ENCODE data around the gene STARD9.
"Not testable (repeated sequence)": the region's sequence is repeated elsewhere in the genome, so short reads cannot be mapped to it uniquely, and the experiment has no call there.

STARD9 gene

DNA sequence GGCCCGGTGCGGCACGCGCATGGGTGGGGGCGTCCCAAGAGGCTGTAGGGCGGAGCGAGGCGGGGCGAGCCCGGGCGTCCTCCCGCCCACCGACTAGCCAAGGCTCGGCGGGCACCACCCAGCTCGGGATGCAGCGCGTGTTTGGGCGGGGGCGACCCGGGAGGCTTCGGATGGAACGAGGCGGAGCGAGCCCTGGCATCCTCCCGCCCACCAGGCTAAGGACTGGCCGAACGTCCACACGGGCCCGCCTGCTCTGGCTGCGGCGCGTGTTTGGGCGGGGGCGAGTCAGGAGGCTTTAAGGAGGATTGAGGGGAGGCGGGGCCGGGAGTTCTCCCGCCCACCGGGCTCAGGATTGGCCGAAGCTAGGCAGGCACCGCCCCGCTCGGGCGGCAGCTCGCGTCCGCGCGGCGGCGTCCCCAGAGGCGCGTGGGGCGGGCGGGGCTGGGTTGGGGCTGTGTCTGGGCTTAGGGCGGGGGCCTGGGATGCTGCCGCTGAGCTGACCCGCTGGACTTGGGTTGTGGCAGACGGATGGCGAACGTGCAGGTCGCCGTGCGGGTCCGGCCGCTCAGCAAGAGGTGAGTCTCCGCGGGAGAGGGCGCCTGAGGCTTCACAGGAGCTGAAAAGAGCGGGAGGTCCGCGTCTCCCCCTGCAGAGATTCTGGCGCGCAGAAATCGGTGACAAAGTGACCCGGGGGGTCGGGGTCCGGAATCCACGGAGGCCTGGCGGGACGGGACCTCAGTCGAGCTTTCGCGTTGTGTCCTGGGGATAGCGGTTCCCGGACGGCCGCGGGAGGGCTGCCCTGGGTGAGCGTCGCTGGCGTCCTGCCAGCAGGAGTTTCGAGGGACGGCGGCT lies at the start of gene STARD9:
TSS of gene STARD9 (plus strand) at position 419 of the 852 bp plus-strand sequence. CDS start at position 529, 110 bp downstream.
- H3K9me3 Mint-ChIP-seq = no peaks in the 10 kb centered on the region
- peak; percentile 97 for DNase-seq
- peak within 1 kb of the TSS; percentile 89 for H3K27ac Mint-ChIP-seq
- peaks cover 56% of the 10 kb centered on the region for H3K27me3 Mint-ChIP-seq
- CTCF ChIA-PET = interaction anchor here (0.6 to 1.1 kb wide), 5 partner anchors 12 to 27 kb away, joined by 3 read pairs; partner anchors contain the start of genes HAUS2 and LRRC57
- peaks cover 43% of the 10 kb centered on the region for H3K4me1 Mint-ChIP-seq
- peaks cover 5% of the 10 kb centered on the region for H3K36me3 Mint-ChIP-seq
- H3K4me3 Mint-ChIP-seq = peak within 1 kb of the TSS; percentile 89

DNA sequence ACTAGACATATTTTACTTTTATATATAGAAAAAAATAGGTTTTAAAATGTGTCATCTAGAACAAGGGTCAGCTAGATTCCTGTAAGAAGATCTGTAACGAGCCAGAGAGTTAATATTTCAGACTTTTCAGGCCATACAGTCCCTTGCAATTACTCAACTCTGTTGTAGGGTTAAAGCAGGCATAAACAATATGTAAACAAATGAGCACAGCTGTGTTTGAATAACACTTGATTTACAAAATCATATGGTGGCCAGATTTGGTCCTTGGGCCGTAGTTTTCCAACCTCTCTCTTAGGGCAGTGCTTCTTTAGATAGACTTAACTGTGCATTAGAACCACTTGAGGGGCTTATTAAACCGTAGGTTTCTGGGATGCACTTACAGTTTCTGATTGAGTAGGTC lies 46.4 kb upstream of the STARD9 start:
- Mint-ChIP-seq H3K4me3 (no peak overlapping the region), H3K36me3 (peaks cover 20% of the 10 kb centered on the region), H3K4me1 (no peaks in the 10 kb centered on the region), H3K9me3 (no peaks in the 10 kb centered on the region), H3K27ac (peak overlapping the region; percentile 51), H3K27me3 (no peaks in the 10 kb centered on the region)
- CTCF ChIA-PET = interaction anchor here (0.6 kb wide), 1 partner anchor 925 kb away, joined by 3 read pairs; no protein-coding TSS in a partner anchor
- no peak for DNase-seq

DNA sequence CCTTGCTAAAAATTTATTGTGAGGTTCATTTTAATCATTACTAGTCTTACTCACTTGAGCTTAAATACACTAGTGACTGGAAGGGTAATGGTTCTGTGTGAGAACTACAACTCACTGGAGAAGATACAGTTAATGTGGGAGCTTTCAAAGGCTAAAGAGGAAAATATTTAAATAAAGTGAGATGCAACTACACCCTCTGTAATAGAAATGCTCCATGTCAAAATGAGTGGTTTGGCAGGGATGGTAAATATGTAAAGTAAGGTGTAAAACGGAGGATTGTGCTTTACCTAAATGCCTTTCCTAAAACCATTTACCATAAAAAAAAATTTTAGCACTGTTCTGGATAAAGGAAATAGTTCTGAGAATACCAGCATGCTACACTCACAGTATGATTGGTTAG lies 42.2 kb upstream of the STARD9 start:
- CTCF ChIA-PET = no interaction called here
- DNase-seq = no peak
- no peaks in the 10 kb centered on the region for H3K4me1 Mint-ChIP-seq
- H3K36me3 Mint-ChIP-seq = peaks cover 24% of the 10 kb centered on the region
- no peak overlapping the region for H3K27ac Mint-ChIP-seq
- H3K27me3 Mint-ChIP-seq = no peaks in the 10 kb centered on the region
- no peak overlapping the region for H3K4me3 Mint-ChIP-seq
- no peaks in the 10 kb centered on the region for H3K9me3 Mint-ChIP-seq

DNA sequence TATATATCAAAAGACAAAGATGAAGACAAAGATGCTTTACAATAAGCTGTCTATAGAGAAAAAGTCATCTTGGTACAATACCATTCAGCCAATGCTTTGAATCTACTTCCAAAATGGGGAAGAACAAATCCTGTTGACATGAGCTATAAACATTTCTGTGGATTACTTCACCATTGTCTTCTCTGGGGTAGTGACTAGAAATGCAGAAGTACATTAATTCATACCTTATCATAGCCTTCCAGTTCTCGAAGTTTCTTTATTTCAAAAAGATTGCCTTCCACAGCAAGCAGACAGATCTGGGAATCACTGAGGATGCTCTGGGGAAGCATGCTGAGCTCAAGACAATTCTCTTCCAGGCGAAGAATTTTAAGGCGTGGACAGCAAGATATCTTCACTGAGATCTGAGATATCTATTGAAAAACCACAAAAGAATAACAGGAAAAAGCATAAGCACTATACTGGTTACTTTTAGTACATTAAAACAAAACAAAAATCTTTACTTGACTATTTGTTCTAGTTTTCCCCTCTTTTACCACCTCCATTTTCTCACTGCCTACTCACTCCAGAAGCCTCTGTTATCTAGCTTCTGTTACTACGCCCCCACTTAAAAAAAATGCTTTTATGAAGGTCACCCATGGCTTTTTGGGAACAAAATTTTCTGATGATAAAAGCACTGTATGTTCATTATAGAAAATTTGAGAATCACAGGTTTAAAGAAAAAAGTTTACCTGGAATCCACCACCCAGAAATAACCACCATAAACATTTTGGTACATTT lies 30.4 kb upstream of the STARD9 start:
- Mint-ChIP-seq H3K4me3 (no peak overlapping the region), H3K4me1 (peaks cover 43% of the 10 kb centered on the region), H3K9me3 (no peaks in the 10 kb centered on the region), H3K27me3 (peaks cover 4% of the 10 kb centered on the region), H3K27ac (peak overlapping the region; percentile 37), H3K36me3 (peaks cover 46% of the 10 kb centered on the region)
- CTCF ChIA-PET = interaction anchor here (0.6 kb wide), 2 partner anchors 10 to 326 kb away, joined by 3 read pairs; no protein-coding TSS in a partner anchor
- no peak for DNase-seq

DNA sequence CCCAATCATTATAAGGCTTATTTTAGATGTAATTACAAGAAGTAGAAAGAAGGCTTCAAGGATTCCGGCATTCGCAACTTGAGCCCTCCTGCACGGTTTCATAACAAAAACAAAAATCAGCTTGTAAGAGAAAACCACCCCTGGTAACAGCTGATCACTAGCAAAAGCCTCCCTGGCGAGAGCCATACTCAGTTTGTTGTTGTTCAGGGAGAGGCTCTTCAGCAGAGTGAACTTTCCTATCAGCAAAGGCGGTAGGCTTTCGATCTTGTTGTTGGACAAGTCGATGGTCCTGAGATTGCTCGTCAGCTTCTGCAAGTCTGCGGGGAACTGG lies 27.5 kb upstream of the STARD9 start:
- Mint-ChIP-seq H3K27me3 (peaks cover 4% of the 10 kb centered on the region), H3K9me3 (no peaks in the 10 kb centered on the region), H3K36me3 (peaks cover 42% of the 10 kb centered on the region), H3K27ac (peak overlapping the region; percentile 96), H3K4me3 (peak overlapping the region; percentile 90), H3K4me1 (peaks cover 64% of the 10 kb centered on the region)
- CTCF ChIA-PET = interaction anchor here (0.9 to 1.3 kb wide), 3 partner anchors 28 to 97 kb away, joined by 3 to 4 read pairs (median 3); partner anchors contain the start of genes STARD9 and ZNF106
- no peak for DNase-seq

DNA sequence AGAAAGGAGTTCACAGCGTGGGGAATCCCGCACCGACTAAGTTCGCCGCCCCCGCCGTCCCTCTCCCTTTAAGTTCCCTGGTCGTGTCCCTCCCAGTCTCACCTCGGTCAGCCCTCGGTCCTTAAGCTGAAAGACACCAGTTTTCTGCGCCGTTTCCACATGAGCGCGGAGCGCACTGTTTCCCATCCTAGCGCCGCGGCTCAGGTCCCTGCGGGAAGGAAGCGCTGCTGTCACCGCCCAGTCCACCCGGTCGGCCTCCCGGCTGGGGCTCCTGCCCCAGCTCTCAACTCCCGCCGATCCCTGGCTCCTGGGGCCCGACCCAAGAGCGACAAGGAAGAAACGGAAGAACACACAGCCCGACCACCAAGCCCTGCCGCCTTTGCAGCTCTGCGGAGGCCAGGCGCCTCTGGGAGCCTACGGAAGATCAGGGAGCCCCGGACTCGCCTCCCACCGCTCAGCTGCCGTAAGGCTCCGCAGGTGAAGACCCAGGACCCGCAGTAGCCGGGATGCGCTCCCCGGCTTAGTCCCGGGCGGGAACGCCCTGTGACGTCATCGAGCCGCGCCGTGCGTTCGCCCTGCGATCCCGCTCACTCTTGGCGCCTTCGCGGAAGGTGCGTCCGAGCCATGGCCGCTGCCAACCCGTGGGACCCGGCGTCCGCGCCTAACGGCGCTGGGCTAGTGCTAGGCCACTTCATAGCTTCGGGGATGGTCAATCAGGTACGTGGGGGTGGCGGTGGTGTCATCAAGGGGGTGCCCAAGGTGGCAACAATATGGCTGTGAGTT lies 27.0 kb upstream of the STARD9 start, which contains the start of the genes HAUS2 and LRRC57:
TSS of gene HAUS2 (plus strand) at position 590 of the 783 bp plus-strand sequence. CDS start at position 625, 35 bp downstream.
TSS of gene LRRC57 (minus strand) at position 545 of the 783 bp plus-strand sequence. CDS start at position 186, 359 bp downstream.
- DNase-seq = peak; percentile 92
- CTCF ChIA-PET = interaction anchor here (1.0 to 1.3 kb wide), 2 partner anchors 27 to 97 kb away, joined by 3 read pairs; partner anchors contain the start of gene STARD9
- H3K27me3 Mint-ChIP-seq = peaks cover 4% of the 10 kb centered on the region
- H3K27ac Mint-ChIP-seq = peak within 1 kb of the TSS; percentile 96
- peaks cover 40% of the 10 kb centered on the region for H3K36me3 Mint-ChIP-seq
- no peaks in the 10 kb centered on the region for H3K9me3 Mint-ChIP-seq
- H3K4me1 Mint-ChIP-seq = peaks cover 66% of the 10 kb centered on the region
- peak within 1 kb of the TSS; percentile 90 for H3K4me3 Mint-ChIP-seq

DNA sequence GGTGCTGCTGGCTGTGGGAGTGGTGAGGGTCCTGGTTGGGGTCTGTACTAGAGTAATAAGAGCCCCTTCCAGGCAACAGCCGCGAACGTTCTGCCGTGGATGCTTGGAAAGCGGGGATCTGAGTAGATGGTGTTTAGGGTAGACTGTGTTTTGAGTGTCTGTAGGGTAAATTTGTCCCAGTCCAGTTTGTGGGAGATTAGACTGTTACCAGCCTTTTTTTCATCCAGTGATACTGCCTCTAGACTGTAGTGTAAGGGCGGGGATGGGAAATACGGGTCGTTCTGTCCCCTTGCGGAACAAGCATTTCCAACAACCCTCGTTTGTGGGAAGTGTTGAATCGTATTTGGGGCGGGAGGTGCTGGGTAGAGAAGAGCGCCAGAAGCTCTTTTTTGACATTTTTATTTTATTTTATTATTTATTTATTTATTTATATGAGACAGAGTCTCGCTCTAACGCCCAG lies 26.3 kb upstream of the STARD9 start:
- H3K27me3 Mint-ChIP-seq = peaks cover 4% of the 10 kb centered on the region
- peaks cover 72% of the 10 kb centered on the region for H3K4me1 Mint-ChIP-seq
- peak overlapping the region; percentile 96 for H3K27ac Mint-ChIP-seq
- no peak for DNase-seq
- H3K9me3 Mint-ChIP-seq = no peaks in the 10 kb centered on the region
- peaks cover 35% of the 10 kb centered on the region for H3K36me3 Mint-ChIP-seq
- H3K4me3 Mint-ChIP-seq = peak overlapping the region; percentile 90
- CTCF ChIA-PET = interaction anchor here (1.0 kb wide), 1 partner anchor 96 kb away, joined by 3 read pairs; no protein-coding TSS in a partner anchor

DNA sequence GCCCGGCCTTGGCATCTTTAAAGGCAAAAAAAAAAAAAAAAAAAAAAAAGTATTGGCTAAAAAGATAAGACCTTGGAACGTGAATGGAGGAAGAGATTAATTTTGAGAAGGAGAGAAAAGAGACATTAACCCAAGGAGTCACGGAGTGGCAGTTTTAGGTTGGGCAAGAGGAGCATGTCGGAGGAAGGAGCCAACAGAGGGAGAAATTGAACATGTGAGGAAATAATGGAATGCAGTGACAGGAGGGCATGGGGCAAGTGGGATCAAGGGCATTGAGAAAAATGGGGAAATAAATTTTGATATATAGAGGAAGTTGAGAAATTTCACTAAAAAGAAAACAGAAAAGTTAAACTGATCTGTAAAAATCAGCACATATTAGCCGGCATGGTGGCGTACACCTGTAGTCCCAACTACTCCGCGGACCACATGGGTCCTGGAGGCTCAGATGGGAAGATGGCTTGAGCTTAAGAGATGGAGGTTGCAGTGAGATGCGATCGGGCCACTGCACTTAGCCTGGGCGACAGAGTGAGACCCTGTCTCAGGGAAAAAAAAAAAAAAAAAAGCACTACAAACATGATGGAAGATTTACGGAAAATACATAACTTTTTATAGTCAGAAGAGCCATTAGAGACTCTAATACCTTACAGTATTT lies 25.5 kb upstream of the STARD9 start:
- CTCF ChIA-PET = no interaction called here
- Mint-ChIP-seq H3K27me3 (peaks cover 4% of the 10 kb centered on the region), H3K36me3 (peaks cover 34% of the 10 kb centered on the region), H3K27ac (peak overlapping the region; percentile 96), H3K4me3 (peak overlapping the region; percentile 90), H3K4me1 (peaks cover 73% of the 10 kb centered on the region), H3K9me3 (no peaks in the 10 kb centered on the region)
- DNase-seq = no peak

DNA sequence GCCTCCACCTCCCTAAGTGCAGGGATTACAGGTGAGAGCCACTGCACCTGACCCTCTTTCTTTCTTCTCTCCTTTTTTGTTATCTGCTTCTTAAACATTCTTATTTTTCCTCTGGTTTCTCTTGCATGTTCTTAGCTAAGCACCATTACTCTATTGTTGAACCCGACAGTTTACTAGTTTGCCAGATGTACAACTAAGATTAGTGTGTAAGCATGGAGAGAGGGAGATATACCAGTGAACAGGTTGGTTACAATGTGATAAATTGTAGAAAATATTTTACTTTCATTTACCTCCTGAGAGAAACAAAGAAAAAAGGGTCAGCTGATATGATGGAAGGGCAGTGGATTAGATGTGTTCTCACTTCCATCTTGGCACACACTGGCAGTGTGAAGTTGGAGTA lies 21.9 kb upstream of the STARD9 start:
- Mint-ChIP-seq H3K4me1 (peaks cover 42% of the 10 kb centered on the region), H3K9me3 (no peaks in the 10 kb centered on the region), H3K27me3 (peaks cover under 1% of the 10 kb centered on the region), H3K36me3 (peaks cover 18% of the 10 kb centered on the region), H3K27ac (no peak overlapping the region), H3K4me3 (no peak overlapping the region)
- DNase-seq = no peak
- CTCF ChIA-PET = no interaction called here

DNA sequence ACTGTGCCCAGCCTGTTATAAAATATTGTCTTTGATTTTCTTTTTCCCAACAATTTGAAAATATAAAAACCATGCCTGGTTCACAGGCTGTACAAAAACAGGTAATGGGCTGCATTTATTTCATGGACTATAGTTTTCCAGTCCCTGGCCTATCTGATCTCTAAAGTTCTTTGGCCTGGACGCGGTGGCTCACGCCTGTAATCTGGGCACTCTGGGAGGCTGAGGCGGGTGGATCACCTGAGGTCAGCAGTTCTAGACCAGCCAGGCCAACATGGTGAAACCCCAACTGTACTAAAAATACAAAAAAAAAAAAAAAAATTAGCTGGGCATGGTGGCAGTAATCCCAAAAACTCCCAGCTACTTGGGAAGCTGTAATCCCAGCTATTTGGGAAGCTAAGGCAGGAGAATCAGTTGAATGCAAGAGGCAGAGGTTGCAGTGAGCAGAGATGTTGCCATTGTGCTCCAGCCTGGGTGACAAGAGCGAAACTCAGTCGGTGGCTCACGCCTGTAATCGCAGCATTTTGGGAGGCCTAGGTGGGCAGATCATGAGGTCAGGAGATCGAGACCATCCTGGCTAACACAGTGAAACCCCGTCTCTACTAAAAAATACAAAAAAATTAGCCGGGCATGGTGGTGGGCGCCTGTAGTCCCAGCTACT lies 18.7 kb upstream of the STARD9 start:
- not testable (repeated sequence) for H3K27ac Mint-ChIP-seq, DNase-seq, H3K4me3 Mint-ChIP-seq, H3K9me3 Mint-ChIP-seq, H3K27me3 Mint-ChIP-seq
- Mint-ChIP-seq H3K36me3 (peaks cover 28% of the 10 kb centered on the region), H3K4me1 (peaks cover 20% of the 10 kb centered on the region)
- CTCF ChIA-PET = interaction anchor here (0.6 kb wide), 1 partner anchor 454 kb away, joined by 3 read pairs; no protein-coding TSS in a partner anchor

DNA sequence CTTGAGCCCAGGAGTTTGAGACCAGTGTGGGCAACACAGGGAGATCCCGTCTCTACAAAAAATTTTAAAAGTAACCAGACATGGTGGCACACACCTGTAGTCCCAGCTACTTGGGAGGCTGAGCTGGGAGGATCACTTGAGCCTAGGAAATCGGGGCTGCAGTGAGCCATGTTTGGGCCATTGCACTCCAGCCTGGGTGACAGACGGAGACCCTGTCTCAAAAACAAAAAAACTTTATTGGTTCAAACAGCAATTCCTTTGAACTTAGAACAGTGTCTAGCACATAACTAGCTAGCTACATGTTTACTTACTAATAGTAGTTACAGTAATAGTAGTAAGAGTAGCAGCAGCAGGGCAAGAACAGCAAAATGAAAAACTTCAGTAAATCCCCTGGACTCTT lies 16.7 kb upstream of the STARD9 start:
- no peak for DNase-seq
- Mint-ChIP-seq H3K36me3 (peaks cover 28% of the 10 kb centered on the region), H3K4me1 (peaks cover 9% of the 10 kb centered on the region), H3K9me3 (no peaks in the 10 kb centered on the region), H3K27ac (no peak overlapping the region), H3K4me3 (no peak overlapping the region), H3K27me3 (no peaks in the 10 kb centered on the region)
- CTCF ChIA-PET = no interaction called here

DNA sequence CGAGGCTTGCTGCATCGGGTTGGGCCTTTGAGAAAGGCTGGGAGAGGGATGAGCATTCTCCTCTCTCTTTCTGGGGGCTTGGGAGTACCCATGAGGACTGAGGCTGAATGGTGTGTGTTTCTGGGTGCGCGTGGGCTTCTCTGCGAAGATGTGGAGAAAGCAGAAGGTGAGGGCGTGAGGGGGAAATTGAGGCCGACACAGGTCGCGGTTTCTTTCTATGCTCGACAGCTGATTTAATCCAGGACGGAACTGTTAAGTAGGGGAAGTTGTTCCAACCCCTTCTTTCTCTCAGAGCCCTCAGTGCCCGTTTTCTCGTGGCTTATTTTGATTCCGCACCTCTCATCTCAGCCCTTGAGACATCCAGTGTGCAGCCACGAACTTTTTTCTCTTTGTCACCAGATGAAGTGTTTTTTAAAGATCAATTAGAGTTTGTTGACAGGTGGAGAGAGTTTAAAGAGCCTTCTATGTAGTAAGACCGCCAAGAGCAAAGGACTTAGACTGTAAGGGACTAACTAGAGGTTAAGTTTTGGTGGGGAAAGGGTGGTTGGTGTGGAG lies 711 bp downstream of the STARD9 start:
- Mint-ChIP-seq H3K27me3 (peaks cover 63% of the 10 kb centered on the region), H3K36me3 (peaks cover 6% of the 10 kb centered on the region), H3K9me3 (no peaks in the 10 kb centered on the region), H3K27ac (peak overlapping the region; percentile 66), H3K4me1 (peaks cover 48% of the 10 kb centered on the region), H3K4me3 (peak overlapping the region; percentile 89)
- CTCF ChIA-PET = interaction anchor here (0.9 to 1.1 kb wide), 4 partner anchors 11 to 28 kb away, joined by 3 read pairs; partner anchors contain the start of genes HAUS2 and LRRC57
- no peak for DNase-seq

Measured in activated naive CD4-positive, alpha-beta T cell treated with anti-CD3 and anti-CD28 coated beads, Interleukin-2, amount 10 ng/mL, durations not matched to agents 7 days and 5 days (primary cell).